ENCODE data around the gene NPHP4. TPM values are rescaled to one million over a fixed set of nuclear protein-coding genes. Genes with fewer than 3 reads are reported as not detected.

NPHP4 gene
- total RNA-seq, 2 experiments from 2014 or later: 13.4 to 24.2 TPM

DNA sequence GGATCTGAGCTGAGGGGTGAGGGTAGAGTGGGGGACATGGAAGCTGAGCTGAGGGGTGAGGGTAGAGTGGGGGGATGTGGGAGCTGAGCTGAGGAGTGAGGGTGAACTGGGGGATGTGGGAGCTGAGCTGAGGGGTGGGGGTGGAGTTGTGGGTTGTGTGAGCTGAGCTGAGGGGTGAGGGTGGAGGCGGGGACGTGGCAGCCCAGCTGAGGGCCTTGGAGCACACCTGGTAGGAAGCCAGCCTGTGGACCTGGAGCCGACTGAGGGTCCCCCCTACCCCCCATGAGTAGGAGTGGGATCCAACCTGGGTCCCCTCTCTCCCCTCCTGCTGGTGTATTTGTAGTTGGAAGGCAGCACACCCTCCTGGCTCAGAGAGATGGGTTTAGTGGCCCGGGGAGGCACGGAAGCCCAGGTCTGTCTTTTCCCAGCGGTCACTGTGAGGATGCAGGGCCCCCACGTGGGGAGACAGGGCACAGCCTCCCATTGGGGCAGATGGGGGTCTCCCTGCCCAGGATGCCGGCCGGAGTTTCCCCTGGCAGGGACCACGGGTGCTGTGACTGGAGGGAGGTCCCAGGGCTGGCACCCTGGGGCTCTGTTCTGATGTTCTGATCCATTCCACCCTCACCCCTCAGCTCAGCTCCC lies 13.2 kb upstream of the NPHP4 start:
- no peak overlapping the region for H3K27ac ChIP-seq (ENCODE audit: low read depth, low read length, poor library complexity, severe bottlenecking)
- POLR2A ChIA-PET: interaction anchor here (0.6 kb wide), 1 partner anchor 23 kb away, joined by 7 read pairs; no protein-coding TSS in a partner anchor
- no TSS peak for BruUV-seq (replicated peaks)
- H4K20me1 ChIP-seq (ENCODE audit: insufficient read depth, low read length): no peaks in the 10 kb centered on the region; the same call in 1 of the 2 replicates
- no peaks in the 10 kb centered on the region for H3K4me1 ChIP-seq (ENCODE audit: insufficient read depth, low read length, poor library complexity, severe bottlenecking)
- TF ChIP-seq EZH2phosphoT487 (IDR thresholded peaks at IDR 0.05; ENCODE audit: borderline replicate concordance, low read depth, low read length): no peak
- TF ChIP-seq, protein P1, sequence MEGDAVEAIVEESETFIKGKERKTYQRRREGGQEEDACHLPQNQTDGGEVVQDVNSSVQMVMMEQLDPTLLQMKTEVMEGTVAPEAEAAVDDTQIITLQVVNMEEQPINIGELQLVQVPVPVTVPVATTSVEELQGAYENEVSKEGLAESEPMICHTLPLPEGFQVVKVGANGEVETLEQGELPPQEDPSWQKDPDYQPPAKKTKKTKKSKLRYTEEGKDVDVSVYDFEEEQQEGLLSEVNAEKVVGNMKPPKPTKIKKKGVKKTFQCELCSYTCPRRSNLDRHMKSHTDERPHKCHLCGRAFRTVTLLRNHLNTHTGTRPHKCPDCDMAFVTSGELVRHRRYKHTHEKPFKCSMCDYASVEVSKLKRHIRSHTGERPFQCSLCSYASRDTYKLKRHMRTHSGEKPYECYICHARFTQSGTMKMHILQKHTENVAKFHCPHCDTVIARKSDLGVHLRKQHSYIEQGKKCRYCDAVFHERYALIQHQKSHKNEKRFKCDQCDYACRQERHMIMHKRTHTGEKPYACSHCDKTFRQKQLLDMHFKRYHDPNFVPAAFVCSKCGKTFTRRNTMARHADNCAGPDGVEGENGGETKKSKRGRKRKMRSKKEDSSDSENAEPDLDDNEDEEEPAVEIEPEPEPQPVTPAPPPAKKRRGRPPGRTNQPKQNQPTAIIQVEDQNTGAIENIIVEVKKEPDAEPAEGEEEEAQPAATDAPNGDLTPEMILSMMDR (conservative IDR thresholded peaks at IDR 0.05; ENCODE audit: low read length): no peak
- no peaks in the 10 kb centered on the region for H3K79me2 ChIP-seq (ENCODE audit: insufficient read depth, low read depth, low read length)
- intact Hi-C loops (cut with micrococcal nuclease; ENCODE audit: unreplicated experiment): no loop called here
- no peaks in the 10 kb centered on the region for H3K36me3 ChIP-seq (ENCODE audit: insufficient read depth, low read length)
- no peaks in the 10 kb centered on the region for H3K9me2 ChIP-seq (ENCODE audit: insufficient read depth, low read length)
- H3K4me2 ChIP-seq (ENCODE audit: low read length): no peak overlapping the region
- H3K9me3 ChIP-seq (ENCODE audit: low read length): no peaks in the 10 kb centered on the region
- no peak overlapping the region for H2AFZ ChIP-seq (ENCODE audit: low read length)
- CTCF ChIA-PET (ENCODE audit: unreplicated experiment): interaction anchor here (0.6 kb wide), 1 partner anchor 12 kb away, joined by 6 read pairs; no protein-coding TSS in a partner anchor
- H3K4me3 ChIP-seq (ENCODE audit: low read depth, low read length, poor library complexity, severe bottlenecking): no peak overlapping the region
- no peak for DNase-seq (ENCODE audit: low spot score)

DNA sequence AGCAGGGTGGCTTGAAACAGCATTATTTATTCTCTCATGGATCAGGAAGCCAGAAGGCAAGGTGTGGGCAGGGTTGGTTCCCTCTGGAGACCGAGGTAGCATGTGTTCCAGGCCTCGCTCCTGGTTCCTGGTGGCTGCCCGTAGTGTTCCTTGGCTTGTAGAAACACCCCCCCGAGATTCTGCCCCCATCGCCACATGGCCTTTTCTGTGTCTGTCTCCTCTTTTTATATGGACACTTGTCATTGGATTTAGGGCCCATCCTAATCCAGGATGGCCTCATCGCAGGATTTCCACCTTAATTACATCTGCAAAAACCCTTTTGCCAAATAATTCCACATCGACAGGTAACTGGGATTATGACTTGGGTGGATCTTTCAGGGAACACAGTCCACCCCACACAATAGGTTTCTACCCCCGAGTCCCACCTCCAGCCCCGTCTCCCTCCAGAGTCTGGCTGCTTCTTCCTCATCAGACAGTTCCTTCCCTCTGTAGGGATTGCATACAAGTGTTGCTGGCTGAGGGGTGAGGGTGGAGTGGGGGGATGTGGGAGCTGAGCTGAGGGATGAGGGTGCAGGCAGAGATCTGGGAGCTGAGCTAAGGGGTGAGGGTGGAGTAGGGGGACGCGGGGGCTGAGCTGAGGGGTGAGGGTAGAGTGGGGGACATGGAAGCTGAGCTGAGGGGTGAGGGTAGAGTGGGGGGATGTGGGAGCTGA lies 12.3 kb upstream of the NPHP4 start:
- H4K20me1 ChIP-seq (ENCODE audit: insufficient read depth, low read length): peaks cover 3% of the 10 kb centered on the region; the same call in 1 of the 2 replicates
- no peak overlapping the region for H3K27ac ChIP-seq (ENCODE audit: low read depth, low read length, poor library complexity, severe bottlenecking)
- intact Hi-C loops (cut with micrococcal nuclease; ENCODE audit: unreplicated experiment): no loop called here
- no peak for DNase-seq (ENCODE audit: low spot score)
- no peak overlapping the region for H3K4me2 ChIP-seq (ENCODE audit: low read length)
- no peak for TF ChIP-seq EZH2phosphoT487 (IDR thresholded peaks at IDR 0.05; ENCODE audit: borderline replicate concordance, low read depth, low read length)
- TF ChIP-seq, protein P1 (conservative IDR thresholded peaks at IDR 0.05; ENCODE audit: low read length): no peak
- H3K9me2 ChIP-seq (ENCODE audit: insufficient read depth, low read length): no peaks in the 10 kb centered on the region
- H3K9me3 ChIP-seq (ENCODE audit: low read length): no peaks in the 10 kb centered on the region
- H3K4me1 ChIP-seq (ENCODE audit: insufficient read depth, low read length, poor library complexity, severe bottlenecking): no peaks in the 10 kb centered on the region
- BruUV-seq (replicated peaks): no TSS peak
- H3K4me3 ChIP-seq (ENCODE audit: low read depth, low read length, poor library complexity, severe bottlenecking): no peak overlapping the region
- H2AFZ ChIP-seq (ENCODE audit: low read length): no peak overlapping the region
- H3K36me3 ChIP-seq (ENCODE audit: insufficient read depth, low read length): no peaks in the 10 kb centered on the region
- ChIA-PET POLR2A (interaction anchor here (0.6 kb wide), 2 partner anchors 24 to 945 kb away, joined by 4 to 7 read pairs; no protein-coding TSS in a partner anchor), CTCF (ENCODE audit: unreplicated experiment) (interaction anchor here (0.6 kb wide), 1 partner anchor 12 kb away, joined by 6 read pairs; no protein-coding TSS in a partner anchor)
- no peaks in the 10 kb centered on the region for H3K79me2 ChIP-seq (ENCODE audit: insufficient read depth, low read depth, low read length)
